Measurements from ENCODE around the gene FAM3D.

- TF ChIP-seq, protein P1, sequence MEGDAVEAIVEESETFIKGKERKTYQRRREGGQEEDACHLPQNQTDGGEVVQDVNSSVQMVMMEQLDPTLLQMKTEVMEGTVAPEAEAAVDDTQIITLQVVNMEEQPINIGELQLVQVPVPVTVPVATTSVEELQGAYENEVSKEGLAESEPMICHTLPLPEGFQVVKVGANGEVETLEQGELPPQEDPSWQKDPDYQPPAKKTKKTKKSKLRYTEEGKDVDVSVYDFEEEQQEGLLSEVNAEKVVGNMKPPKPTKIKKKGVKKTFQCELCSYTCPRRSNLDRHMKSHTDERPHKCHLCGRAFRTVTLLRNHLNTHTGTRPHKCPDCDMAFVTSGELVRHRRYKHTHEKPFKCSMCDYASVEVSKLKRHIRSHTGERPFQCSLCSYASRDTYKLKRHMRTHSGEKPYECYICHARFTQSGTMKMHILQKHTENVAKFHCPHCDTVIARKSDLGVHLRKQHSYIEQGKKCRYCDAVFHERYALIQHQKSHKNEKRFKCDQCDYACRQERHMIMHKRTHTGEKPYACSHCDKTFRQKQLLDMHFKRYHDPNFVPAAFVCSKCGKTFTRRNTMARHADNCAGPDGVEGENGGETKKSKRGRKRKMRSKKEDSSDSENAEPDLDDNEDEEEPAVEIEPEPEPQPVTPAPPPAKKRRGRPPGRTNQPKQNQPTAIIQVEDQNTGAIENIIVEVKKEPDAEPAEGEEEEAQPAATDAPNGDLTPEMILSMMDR (IDR thresholded peaks at IDR 0.05; ENCODE audit: low read depth, low read length, poor library complexity, severe bottlenecking) = no peak
- TF ChIP-seq EZH2phosphoT487 (IDR thresholded peaks at IDR 0.05; ENCODE audit: borderline replicate concordance, low read length) = no peak
These were observed 29.1 kb downstream of the FAM3D start for GRCh38 chr3:58637509-58637908.

Data from DOHH2 (cell line).